Fibroblast of mammary gland (primary cell): ENCODE data around the gene BTBD3.

Experiments used
- DNase-seq: peaks from one replicate; pipeline ENCODE4 v3.0.0-alpha.2; 2010; ENCODE audit warnings: low read depth
- H3K4me3 ChIP-seq: 2 replicates; pipeline ENCODE4 v1.5.1; 2011; ENCODE audit warnings: low read depth, mild to moderate bottlenecking, low read length, moderate library complexity; ENCODE audit not compliant: control insufficient read depth
- TF ChIP-seq, protein P1 (sequence below): conservative IDR thresholded peaks from 2 replicates; pipeline ENCODE4 v1.5.1; 2011; ENCODE audit warnings: low read depth, low read length, inconsistent platforms; ENCODE audit not compliant: control insufficient read depth, insufficient read depth

The BTBD3 gene

DNA sequence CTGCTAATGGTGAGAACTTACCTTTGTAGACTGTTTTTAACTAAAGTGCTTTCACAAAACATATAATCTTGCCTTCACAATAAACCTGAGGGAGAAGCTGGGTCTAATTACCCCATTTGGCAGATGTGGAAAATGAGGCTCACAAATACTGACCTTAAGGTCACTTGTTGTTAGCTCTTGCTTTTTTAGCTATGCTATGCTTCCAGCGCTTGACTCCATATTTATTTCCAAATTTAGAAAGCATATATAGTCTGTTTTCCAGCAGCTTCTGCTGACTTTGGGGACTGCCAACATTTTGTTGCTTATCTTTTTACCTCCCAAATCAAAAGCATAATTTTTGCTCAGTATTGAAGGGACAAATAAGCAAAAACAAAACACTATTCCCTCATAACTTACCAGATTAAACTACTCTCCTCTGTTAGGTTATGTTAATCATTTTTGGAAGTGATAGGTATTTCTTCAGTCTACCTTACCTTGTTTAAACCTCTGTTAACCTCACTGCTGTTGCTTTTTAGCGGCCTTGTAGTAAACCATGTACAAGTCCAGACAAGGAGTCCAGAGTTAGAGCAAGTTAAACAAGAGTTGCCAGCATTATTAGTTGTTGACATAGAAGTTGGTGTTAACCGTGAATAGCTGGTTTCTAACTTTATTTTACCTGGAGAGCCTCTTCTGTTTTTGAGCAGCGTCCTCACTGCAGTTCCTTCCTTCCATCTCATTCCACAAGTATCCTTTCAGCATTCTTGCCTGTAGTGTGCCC lies 4.9 kb upstream of the BTBD3 start:
- no peak for DNase-seq
- no peak overlapping the region for H3K4me3 ChIP-seq
- TF ChIP-seq, protein P1, sequence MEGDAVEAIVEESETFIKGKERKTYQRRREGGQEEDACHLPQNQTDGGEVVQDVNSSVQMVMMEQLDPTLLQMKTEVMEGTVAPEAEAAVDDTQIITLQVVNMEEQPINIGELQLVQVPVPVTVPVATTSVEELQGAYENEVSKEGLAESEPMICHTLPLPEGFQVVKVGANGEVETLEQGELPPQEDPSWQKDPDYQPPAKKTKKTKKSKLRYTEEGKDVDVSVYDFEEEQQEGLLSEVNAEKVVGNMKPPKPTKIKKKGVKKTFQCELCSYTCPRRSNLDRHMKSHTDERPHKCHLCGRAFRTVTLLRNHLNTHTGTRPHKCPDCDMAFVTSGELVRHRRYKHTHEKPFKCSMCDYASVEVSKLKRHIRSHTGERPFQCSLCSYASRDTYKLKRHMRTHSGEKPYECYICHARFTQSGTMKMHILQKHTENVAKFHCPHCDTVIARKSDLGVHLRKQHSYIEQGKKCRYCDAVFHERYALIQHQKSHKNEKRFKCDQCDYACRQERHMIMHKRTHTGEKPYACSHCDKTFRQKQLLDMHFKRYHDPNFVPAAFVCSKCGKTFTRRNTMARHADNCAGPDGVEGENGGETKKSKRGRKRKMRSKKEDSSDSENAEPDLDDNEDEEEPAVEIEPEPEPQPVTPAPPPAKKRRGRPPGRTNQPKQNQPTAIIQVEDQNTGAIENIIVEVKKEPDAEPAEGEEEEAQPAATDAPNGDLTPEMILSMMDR: no peak

DNA sequence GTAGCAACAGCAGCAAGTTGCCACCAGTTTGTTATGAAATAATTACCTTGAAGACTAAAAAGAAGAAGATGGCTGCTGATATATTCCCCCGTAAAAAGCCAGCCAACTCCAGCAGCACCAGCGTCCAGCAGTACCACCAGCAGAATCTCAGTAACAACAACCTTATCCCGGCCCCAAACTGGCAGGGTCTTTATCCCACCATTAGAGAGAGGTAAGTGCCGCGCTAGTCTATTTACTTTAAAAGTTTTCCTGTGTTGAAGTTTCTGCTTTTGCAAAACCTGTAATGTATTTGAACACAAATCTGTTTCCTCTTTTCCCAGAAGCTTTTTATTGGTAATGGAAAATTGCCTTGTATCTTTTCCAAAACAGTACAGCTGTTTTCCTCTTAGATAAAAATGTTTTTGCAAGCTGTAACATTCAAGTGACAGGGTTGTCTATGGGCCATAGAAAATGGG lies 725 bp downstream of the BTBD3 start:
- no peak for DNase-seq
- H3K4me3 ChIP-seq: no peak overlapping the region
- TF ChIP-seq, protein P1: no peak

DNA sequence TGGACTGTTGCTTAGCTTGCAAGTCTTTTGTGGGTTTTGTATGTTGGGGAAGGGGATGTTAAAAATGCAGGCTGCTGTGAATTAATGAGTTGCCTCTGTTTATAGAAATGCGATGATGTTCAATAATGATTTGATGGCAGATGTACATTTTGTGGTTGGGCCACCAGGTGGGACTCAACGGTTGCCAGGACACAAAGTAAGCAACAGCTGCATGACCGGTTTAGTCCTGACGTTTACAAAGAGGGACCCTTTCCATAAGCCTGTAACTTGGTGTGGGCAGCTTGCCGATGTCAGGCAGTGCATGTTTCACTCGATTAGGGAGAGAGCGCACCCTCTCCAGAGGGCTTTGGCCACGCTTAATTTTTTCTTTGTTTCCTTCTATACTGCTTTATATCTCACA lies 1.3 kb downstream of the BTBD3 start:
- H3K4me3 ChIP-seq: no peak overlapping the region
- TF ChIP-seq, protein P1: no peak
- no peak for DNase-seq

DNA sequence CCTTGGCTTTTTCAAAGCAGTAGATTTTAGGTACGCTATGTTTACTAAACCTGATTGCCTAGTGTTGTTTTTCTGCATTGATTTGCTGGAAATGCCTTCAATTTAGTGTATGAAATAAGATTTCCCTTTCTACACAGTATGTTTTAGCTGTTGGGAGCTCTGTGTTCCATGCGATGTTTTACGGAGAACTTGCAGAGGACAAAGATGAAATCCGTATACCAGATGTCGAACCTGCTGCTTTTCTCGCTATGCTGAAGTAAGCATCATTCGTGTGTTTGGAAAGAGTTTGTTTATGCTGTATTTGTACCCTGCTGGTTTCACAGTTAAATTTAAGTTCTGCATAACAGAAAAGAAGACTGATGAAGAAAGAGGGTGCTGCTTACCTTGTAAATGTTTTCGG lies 1.9 kb downstream of the BTBD3 start:
- TF ChIP-seq, protein P1: no peak
- no peak overlapping the region for H3K4me3 ChIP-seq

DNA sequence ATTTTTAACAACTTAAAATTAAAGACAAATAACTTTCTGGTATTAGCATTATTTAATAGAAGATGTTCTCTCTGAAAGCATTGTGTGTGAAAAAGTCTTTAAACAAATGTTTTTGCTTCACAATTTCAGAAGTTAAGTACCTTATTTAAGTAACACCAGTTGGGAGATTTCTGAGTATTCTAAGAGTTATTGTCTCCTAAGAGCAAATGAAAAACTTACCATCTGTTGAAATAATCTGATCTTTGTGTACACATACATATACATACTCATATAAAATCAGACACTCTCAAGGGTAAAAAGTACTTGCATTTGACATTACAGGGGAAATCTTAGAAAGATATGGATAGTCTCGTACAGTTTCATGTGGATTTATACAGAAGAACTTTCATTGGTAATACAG lies 2.4 kb downstream of the BTBD3 start:
- DNase-seq: no peak
- TF ChIP-seq, protein P1: no peak
- H3K4me3 ChIP-seq: no peak overlapping the region

More for the DNA sequence above, 1.9 kb downstream of the BTBD3 start:
- no peak for DNase-seq

DNA sequence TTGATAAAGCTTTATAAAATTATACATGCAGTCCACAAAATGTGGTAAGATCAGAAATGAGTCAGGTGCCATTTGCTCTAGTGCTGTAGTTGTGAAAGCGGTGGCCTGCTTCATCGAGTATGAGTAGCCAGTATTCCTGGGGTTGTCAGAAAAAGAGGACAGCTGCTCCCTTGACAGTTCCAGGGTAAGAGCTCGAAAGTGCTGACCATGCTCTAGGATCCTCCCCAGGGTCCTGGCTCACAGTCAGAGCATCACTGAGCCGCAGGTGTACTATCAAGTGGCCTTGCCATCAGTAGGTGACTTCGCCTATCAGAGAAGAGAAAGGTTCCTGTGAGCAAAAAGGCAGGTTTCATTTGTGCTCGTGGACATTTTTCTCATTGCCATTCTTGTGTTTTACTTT lies 3.6 kb downstream of the BTBD3 start:
- H3K4me3 ChIP-seq: no peak overlapping the region
- TF ChIP-seq, protein P1: no peak
- DNase-seq: no peak
